SK-N-SH (cell line): ENCODE data around the gene FAM184A.

Experiments
- CTCF ChIP-seq: fragments of 200-600 bp; sonication (generic); IDR thresholded peaks from 2 replicates; pipeline ENCODE4 v1.6.1; 2017; ENCODE audit warnings: antibody characterized with exemption, mild to moderate bottlenecking, moderate library complexity
- ELF1 ChIP-seq: IDR thresholded peaks from 2 replicates; pipeline ENCODE4 v1.4.0; 2012
- EP300 ChIP-seq, 2 experiments: IDR thresholded peaks; 2 replicates each; pipeline versions ENCODE4 v1.4.0 to v1.6.1; 2012; ENCODE audit warnings: borderline replicate concordance in 1 of 2, low read depth in 1 of 2, low read length in 1 of 2
- NRF1 ChIP-seq: IDR thresholded peaks from 2 replicates; pipeline ENCODE4 v1.6.1; 2012; ENCODE audit warnings: low read depth, mild to moderate bottlenecking, low read length
- POLR2AphosphoS5 ChIP-seq: IDR thresholded peaks from 2 replicates; pipeline ENCODE4 v1.6.1; 2012; ENCODE audit warnings: low read depth, low read length
- SMC3 ChIP-seq: IDR thresholded peaks from 2 replicates; pipeline ENCODE4 v1.6.1; 2012; ENCODE audit warnings: low read depth, low read length, improper control_type of control experiment

GRCh38 chr6:118984342-118984741 lies 94.1 kb downstream of the FAM184A start:
- TF ChIP-seq CTCF, result no peak
- TF ChIP-seq EP300 (IDR thresholded peaks at IDR 0.05; ENCODE audit: borderline replicate concordance in 1 of 2, low read depth in 1 of 2, low read length in 1 of 2), result no peak
- no peak for TF ChIP-seq ELF1
- no peak for TF ChIP-seq NRF1
- no peak for TF ChIP-seq SMC3
- TF ChIP-seq POLR2AphosphoS5, result no peak
